Gastrocnemius medialis (tissue), 4 donors: Measurements from ENCODE around the gene PTPRF. TPM values are rescaled to one million over a fixed set of nuclear protein-coding genes. Genes with fewer than 3 reads are reported as not detected.
"Not testable (repeated sequence)": the region's sequence is repeated elsewhere in the genome, so short reads cannot be mapped to it uniquely, and the experiment has no call there.

Experiments
- ATAC-seq, 2 donors: fragments of 150-250 bp; one replicate each; pipeline ENCODE4 v1.9.1; 2016
- DNase-seq, 2 donors: peaks; one replicate each; pipeline ENCODE4 v3.0.0-alpha.2; 2019
- H3K27ac ChIP-seq, 4 donors: fragments of 200-600 bp; sonication (generic); 1 replicate in 1 of 4; 2 replicates in 3 of 4; pipeline ENCODE4 v1.5.1; 2016 to 2018; ENCODE audit warnings: mild to moderate bottlenecking in 2 of 4, moderate library complexity in 1 of 4
- H3K27me3 ChIP-seq, 3 donors: fragments of 200-600 bp; sonication (generic) in 2 of 3; 1 replicate in 1 of 3; 2 replicates in 2 of 3; pipeline versions ENCODE4 v1.5.1 to v1.6.0; 2016 to 2019; ENCODE audit warnings: mild to moderate bottlenecking in 1 of 3, moderate library complexity in 1 of 3
- H3K36me3 ChIP-seq, 2 donors: fragments of 200-600 bp; sonication (generic) in 1 of 2; one replicate each; pipeline ENCODE4 v1.5.1; 2017 to 2018
- H3K4me1 ChIP-seq, 2 donors: fragments of 200-600 bp; sonication (generic) in 1 of 2; one replicate each; pipeline ENCODE4 v1.5.1; 2016 to 2017; ENCODE audit warnings: mild to moderate bottlenecking in 2 of 2
- H3K4me3 ChIP-seq, 4 donors: fragments of 200-600 bp; sonication (generic) in 3 of 4; 1 replicate in 1 of 4; 2 replicates in 3 of 4; pipeline ENCODE4 v1.5.1; 2016 to 2019; ENCODE audit warnings: mild to moderate bottlenecking in 2 of 4
- H3K9me3 ChIP-seq, 3 donors: fragments of 200-600 bp; sonication (generic) in 2 of 3; 1 replicate in 1 of 3; 2 replicates in 2 of 3; pipeline ENCODE4 v1.5.1; 2016 to 2019
- POLR2A ChIP-seq, 2 donors: fragments of 450-650 bp; IDR thresholded peaks; one replicate each; pipeline ENCODE4 v1.6.1; 2017; ENCODE audit warnings: antibody characterized with exemption in 2 of 2, mild to moderate bottlenecking in 2 of 2, moderate library complexity in 2 of 2
- in situ Hi-C, 4 donors: fragments of 200-750 bp; cut with MboI; loops; one replicate each; pipeline versions ENCODE4 v1.15.0 to v1.8.0; 2017; ENCODE audit warnings: low sequenced_read_pairs in 4 of 4
- intact Hi-C: fragments of 100-400 bp; cut with DNase I; formaldehyde crosslinking; loops from one replicate; pipeline ENCODE4 v1.15.1; 2023; ENCODE audit warnings: low total_unique reads
- total RNA-seq, 4 donors: library from RNA; depleted of rRNA; stranded (reverse); fragments of >200 nt; gene quantifications; one replicate each; pipeline versions ENCODE4 v1.1.0 to v1.2.3, GENCODE V29; 2016
- TF ChIP-seq, protein P1 (sequence below), 5 experiments: fragments of 450-650 bp in 3 of 5; fragments of 200-600 bp in 2 of 5; sonication (generic) in 2 of 5; IDR thresholded peaks in 4 of 5; conservative IDR thresholded peaks in 1 of 5; 1 replicate in 4 of 5; 2 replicates in 1 of 5; pipeline ENCODE4 v1.5.1; 2016 to 2019; ENCODE audit warnings: antibody characterized with exemption in 5 of 5, mild to moderate bottlenecking in 3 of 5, moderate library complexity in 3 of 5

Gene PTPRF
- total RNA-seq, 4 donors from 2014 or later = 1.8 to 2.6 (median 2.5) TPM

DNA sequence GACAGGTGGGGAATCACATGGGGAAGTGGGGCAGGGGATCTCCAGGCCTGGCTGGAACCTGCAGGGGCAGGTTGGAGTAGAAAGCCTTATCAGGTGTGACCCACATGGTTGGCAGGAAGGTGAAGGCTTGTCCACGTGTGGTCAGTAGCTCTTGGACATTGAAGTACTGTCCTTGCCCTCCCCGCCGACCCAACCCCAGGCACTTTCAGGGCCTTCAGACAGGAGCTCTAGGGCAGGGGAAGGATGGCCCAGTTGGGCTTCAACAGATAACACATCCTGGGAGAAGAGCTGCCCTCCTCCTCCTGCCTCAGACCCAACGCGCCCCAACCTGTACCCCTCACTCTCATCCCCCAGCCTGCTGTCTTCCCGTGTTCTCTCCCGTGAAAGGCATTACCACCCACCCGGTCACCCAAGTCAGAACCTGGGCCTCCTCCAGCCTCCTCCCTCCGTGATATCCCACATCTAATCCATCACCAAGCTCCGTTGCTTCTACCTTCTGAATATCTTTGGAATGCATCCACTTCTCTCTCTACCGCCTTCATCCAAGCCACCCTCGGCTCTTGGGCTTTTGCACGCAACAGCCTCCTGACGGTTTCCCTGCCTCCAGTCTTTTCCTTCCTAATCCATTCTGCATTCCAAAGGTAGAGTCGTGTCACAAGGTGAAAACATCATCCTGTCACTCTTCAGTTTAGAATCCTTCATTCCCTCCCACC is 15.9 kb downstream of the PTPRF start:
- DNase-seq (no peak), ATAC-seq (no peak)
- intact Hi-C loops = no loop called here
- Histone ChIP-seq H3K36me3 (no peaks in the 10 kb centered on the region), H3K4me3 (no peak overlapping the region), H3K27ac (no peak overlapping the region), H3K27me3 (no peaks in the 10 kb centered on the region), H3K4me1 (no peaks in the 10 kb centered on the region), H3K9me3 (no peaks in the 10 kb centered on the region)
- in situ Hi-C loops = loop anchor here (25.0 kb wide), 3 partner anchors 391 to 516 kb away; partner anchors contain the start of genes ARTN (in 2 of the 4), IPO13 (in 2 of the 4) and SLC6A9 (in 2 of the 4)
- TF ChIP-seq POLR2A (IDR thresholded peaks at IDR 0.05) = no peak
- TF ChIP-seq, protein P1, sequence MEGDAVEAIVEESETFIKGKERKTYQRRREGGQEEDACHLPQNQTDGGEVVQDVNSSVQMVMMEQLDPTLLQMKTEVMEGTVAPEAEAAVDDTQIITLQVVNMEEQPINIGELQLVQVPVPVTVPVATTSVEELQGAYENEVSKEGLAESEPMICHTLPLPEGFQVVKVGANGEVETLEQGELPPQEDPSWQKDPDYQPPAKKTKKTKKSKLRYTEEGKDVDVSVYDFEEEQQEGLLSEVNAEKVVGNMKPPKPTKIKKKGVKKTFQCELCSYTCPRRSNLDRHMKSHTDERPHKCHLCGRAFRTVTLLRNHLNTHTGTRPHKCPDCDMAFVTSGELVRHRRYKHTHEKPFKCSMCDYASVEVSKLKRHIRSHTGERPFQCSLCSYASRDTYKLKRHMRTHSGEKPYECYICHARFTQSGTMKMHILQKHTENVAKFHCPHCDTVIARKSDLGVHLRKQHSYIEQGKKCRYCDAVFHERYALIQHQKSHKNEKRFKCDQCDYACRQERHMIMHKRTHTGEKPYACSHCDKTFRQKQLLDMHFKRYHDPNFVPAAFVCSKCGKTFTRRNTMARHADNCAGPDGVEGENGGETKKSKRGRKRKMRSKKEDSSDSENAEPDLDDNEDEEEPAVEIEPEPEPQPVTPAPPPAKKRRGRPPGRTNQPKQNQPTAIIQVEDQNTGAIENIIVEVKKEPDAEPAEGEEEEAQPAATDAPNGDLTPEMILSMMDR (IDR thresholded peaks at IDR 0.05 in 4 of 5, conservative IDR thresholded peaks at IDR 0.05 in 1 of 5) = no peak

DNA sequence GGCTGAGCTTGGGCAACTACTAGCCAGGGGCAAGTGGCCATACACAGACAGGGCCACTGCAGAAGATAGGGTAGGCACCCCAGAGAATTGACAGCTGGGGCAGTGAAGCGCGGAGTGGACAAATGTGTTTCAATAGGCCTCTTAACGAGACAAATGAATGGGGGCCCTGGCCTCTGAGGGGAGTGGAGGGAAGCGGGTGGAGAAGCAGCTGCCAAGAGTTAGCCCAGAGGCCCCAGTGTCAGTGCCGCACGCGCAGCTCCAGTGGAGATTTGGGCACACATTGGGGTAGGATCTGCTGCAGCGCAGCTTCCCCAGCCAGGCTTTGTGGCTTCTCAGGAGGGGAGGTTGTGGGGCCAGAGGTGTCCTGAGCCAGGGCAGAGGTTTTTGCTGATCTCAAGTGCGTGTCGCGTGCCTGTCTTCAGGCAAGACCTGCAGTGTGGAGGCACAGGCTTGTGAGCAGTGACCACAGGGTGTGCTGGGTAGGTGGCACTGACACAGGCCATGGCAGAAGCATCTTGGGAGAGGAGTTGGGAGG is 16.9 kb downstream of the PTPRF start:
- Histone ChIP-seq H3K4me3 (no peak overlapping the region), H3K9me3 (no peaks in the 10 kb centered on the region), H3K36me3 (no peaks in the 10 kb centered on the region), H3K27me3 (no peaks in the 10 kb centered on the region), H3K27ac (no peak overlapping the region), H3K4me1 (no peaks in the 10 kb centered on the region)
- ATAC-seq (no peak), DNase-seq (no peak)
- intact Hi-C loops = no loop called here
- TF ChIP-seq, protein P1 (IDR thresholded peaks at IDR 0.05 in 4 of 5, conservative IDR thresholded peaks at IDR 0.05 in 1 of 5) = no peak
- TF ChIP-seq POLR2A (IDR thresholded peaks at IDR 0.05) = no peak
- in situ Hi-C loops = loop anchor here (25.0 kb wide), 3 partner anchors 390 to 515 kb away; partner anchors contain the start of genes ARTN (in 2 of the 4), IPO13 (in 2 of the 4) and SLC6A9 (in 2 of the 4)

DNA sequence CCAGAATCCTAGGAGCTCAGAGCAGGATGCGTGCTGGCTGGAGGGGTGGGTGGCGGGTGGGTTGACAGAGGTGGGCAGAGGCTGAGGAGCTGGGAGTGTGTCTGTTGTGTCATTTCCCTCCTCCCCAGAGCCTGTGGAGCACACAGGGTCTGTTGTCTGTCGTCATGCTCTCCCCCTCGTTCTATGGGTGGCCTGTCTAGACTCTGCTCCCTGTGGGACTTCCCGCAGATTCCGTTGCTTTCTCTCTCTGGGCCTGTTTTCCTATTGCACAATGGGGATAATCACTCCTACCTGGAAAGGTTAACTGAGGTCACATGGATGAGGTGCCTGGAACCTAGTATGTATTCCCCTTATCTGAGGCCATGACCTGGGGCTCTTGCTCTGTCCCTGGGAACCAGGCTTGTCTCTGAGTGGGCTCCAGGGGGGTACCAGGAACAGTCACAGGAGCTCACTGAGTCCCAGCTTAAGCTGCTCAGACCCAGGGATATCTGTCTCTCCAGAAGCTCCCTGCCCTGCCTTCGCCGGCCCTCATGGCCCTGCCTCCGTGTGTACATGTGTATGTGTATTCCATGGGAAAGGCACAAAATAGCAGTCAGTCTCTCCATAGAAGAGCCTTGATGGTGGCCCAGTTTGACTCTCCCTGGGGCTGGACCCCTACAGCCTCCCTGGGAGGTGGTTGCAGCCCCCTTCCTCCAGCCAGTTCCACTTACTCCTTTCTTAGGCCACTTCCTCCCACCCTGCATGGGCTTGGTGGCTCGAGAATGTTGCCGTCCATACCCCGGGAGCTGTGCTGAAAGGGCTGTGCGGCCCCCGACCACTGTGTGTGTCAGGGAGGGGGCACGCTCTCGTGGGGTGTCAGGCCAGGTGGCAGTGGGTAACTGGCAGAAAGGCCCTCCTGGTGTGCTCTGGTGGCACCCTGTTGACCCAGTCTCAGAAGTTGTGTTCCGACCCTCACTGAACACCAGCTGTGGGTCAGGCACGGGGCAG is 17.9 kb downstream of the PTPRF start:
- Histone ChIP-seq H3K4me1 (no peaks in the 10 kb centered on the region), H3K4me3 (no peak overlapping the region), H3K27me3 (no peaks in the 10 kb centered on the region), H3K27ac (no peak overlapping the region), H3K9me3 (no peaks in the 10 kb centered on the region), H3K36me3 (no peaks in the 10 kb centered on the region)
- in situ Hi-C loops (loop anchor here (25.0 kb wide), 3 partner anchors 389 to 514 kb away; partner anchors contain the start of genes ARTN (in 2 of the 4), IPO13 (in 2 of the 4) and SLC6A9 (in 2 of the 4)), intact Hi-C loops (no loop called here)
- ATAC-seq (no peak), DNase-seq (no peak)
- TF ChIP-seq, protein P1 (IDR thresholded peaks at IDR 0.05 in 4 of 5, conservative IDR thresholded peaks at IDR 0.05 in 1 of 5) = no peak
- no peak for TF ChIP-seq POLR2A (IDR thresholded peaks at IDR 0.05)

DNA sequence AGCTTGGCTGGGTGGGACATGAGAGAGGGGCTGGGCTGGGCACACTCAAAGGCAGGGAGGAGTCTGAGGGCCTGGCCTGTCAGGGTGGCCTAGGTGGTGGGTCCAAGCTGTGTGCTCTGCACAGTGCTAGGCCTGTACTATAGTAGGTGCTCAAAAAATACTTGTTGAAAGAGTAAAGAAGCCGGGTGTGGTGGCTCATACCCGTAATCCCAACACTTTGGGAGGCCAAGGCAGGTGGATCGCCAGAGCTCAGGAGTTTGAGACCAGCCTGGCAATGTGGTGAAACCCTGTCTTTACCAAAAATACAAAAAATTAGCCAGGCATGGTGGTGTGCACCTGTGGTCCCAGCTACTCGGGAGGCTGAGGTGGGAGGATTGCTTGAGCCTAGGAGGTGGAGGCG is 18.7 kb downstream of the PTPRF start:
- intact Hi-C loops, H3K27ac ChIP-seq, ATAC-seq, H3K4me3 ChIP-seq, H3K9me3 ChIP-seq, H3K36me3 ChIP-seq, H3K27me3 ChIP-seq, H3K4me1 ChIP-seq, DNase-seq: not testable (repeated sequence)
- in situ Hi-C loops = loop anchor here (25.0 kb wide), 3 partner anchors 388 to 513 kb away; partner anchors contain the start of genes ARTN (in 2 of the 4), IPO13 (in 2 of the 4) and SLC6A9 (in 2 of the 4)
